B cell (primary cell): ENCODE data around the gene ZSWIM9. TPM values are rescaled to one million over a fixed set of nuclear protein-coding genes. Genes with fewer than 3 reads are reported as not detected.

Experiments used
- ATAC-seq: fragments of 200-7000 bp; cut with Tn5 transposase; one replicate; pipeline ENCODE4 v1.10.0; 2021; ENCODE audit warnings: low read depth, mild to moderate bottlenecking, moderate number of reproducible peaks, moderate library complexity
- CTCF ChIA-PET: fragments of 350-600 bp; sonication (Branson Sonifier 250); formaldehyde crosslinking; loops from one replicate; lab custom pipeline; 2021; ENCODE audit warnings: antibody characterized with exemption, inconsistent platforms; lab: Charles Lee
- POLR2A ChIA-PET: fragments of 350-600 bp; sonication (Branson Sonifier 250); formaldehyde crosslinking; loops from one replicate; lab custom pipeline; 2021; ENCODE audit warnings: antibody characterized with exemption; lab: Charles Lee
- DNase-seq: peaks from one replicate; pipeline ENCODE4 v3.0.0; 2013
- H2AFZ ChIP-seq: 2 replicates; pipeline ENCODE4 v1.6.1; 2012; ENCODE audit warnings: mild to moderate bottlenecking, low read depth, low read length; ENCODE audit not compliant: insufficient read depth, poor library complexity, severe bottlenecking
- H3K27ac ChIP-seq, 2 donors: 1 replicate in 1 of 2; 2 replicates in 1 of 2; pipeline ENCODE4 v1.5.1; 2012 to 2013; ENCODE audit warnings: low read length in 2 of 2, mild to moderate bottlenecking in 2 of 2, moderate library complexity in 1 of 2
- H3K27me3 ChIP-seq, 4 experiments: fragments of 200-600 bp in 1 of 4; sonication (generic) in 1 of 4; replicated peaks in 1 of 4; 1 replicate in 2 of 4; 2 replicates in 2 of 4; pipeline versions ENCODE4 v1.6.1 to v1.7.0; 2013 to 2016; ENCODE audit warnings: low read length in 3 of 4, mild to moderate bottlenecking in 2 of 4, mixed read lengths in 1 of 4, moderate library complexity in 1 of 4; ENCODE audit not compliant: insufficient read depth in 4 of 4, control insufficient read depth in 3 of 4; ENCODE audit errors: control extremely low read depth in 1 of 4
- H3K36me3 ChIP-seq, 2 experiments: replicated peaks in 1 of 2; 1 replicate in 1 of 2; 2 replicates in 1 of 2; pipeline versions ENCODE4 v1.6.1 to v1.7.1; 2013; ENCODE audit warnings: low read length in 1 of 2; ENCODE audit not compliant: insufficient read depth in 2 of 2, control insufficient read depth in 1 of 2; ENCODE audit errors: control extremely low read depth in 1 of 2, extremely low read depth in 1 of 2
- H3K4me1 ChIP-seq, 2 donors: fragments of 200-600 bp in 1 of 2; sonication (generic) in 1 of 2; 1 replicate in 1 of 2; 2 replicates in 1 of 2; pipeline versions ENCODE4 v1.5.1 to v1.6.1; 2013 to 2017; ENCODE audit warnings: low read length in 2 of 2; ENCODE audit not compliant: control insufficient read depth in 2 of 2, insufficient read depth in 2 of 2
- H3K4me2 ChIP-seq: replicated peaks from 2 replicates; pipeline ENCODE3; 2012; ENCODE audit warnings: mild to moderate bottlenecking, low read depth, low read length; ENCODE audit not compliant: poor library complexity, severe bottlenecking
- H3K4me3 ChIP-seq, 5 experiments: fragments of 200-600 bp in 1 of 5; sonication (generic) in 1 of 5; 1 replicate in 3 of 5; 2 replicates in 2 of 5; pipeline versions ENCODE4 v1.5.1 to v1.7.0; 2011 to 2016; ENCODE audit warnings: low read length in 4 of 5, mild to moderate bottlenecking in 4 of 5, low read depth in 2 of 5, control low read depth in 1 of 5, moderate library complexity in 1 of 5; ENCODE audit not compliant: insufficient read depth in 1 of 5; ENCODE audit errors: control extremely low read depth in 1 of 5, extremely low read depth in 1 of 5
- H3K79me2 ChIP-seq: fragments of 200-600 bp; sonication (generic); one replicate; pipeline ENCODE4 v1.6.0; 2016; ENCODE audit warnings: low read length; ENCODE audit not compliant: control insufficient read depth, insufficient read depth
- H3K9ac ChIP-seq: fragments of 200-600 bp; sonication (generic); 2 replicates; pipeline ENCODE4 v1.6.1; 2017; ENCODE audit warnings: mild to moderate bottlenecking, low read length, moderate library complexity
- H3K9me3 ChIP-seq, 3 donors: one replicate each; pipeline versions ENCODE4 v1.6.1 to v1.7.1; 2013; ENCODE audit warnings: low read length in 2 of 3; ENCODE audit not compliant: control insufficient read depth in 2 of 3, insufficient read depth in 1 of 3; ENCODE audit errors: control extremely low read depth in 1 of 3
- H4K20me1 ChIP-seq: 2 replicates; pipeline ENCODE4 v1.6.0; 2012; ENCODE audit warnings: mild to moderate bottlenecking, low read length; ENCODE audit not compliant: insufficient read depth, control insufficient read depth, poor library complexity, severe bottlenecking
- H3K27ac Mint-ChIP-seq: one replicate; pipeline ENCODE4 v1.8.0; 2021; ENCODE audit warnings: mixed read lengths
- H3K27me3 Mint-ChIP-seq: one replicate; pipeline ENCODE4 v1.8.0; 2021; ENCODE audit warnings: mixed read lengths
- H3K4me1 Mint-ChIP-seq: one replicate; pipeline ENCODE4 v1.8.0; 2021; ENCODE audit warnings: mixed read lengths
- H3K4me3 Mint-ChIP-seq: one replicate; pipeline ENCODE4 v1.8.0; 2021; ENCODE audit warnings: mixed read lengths
- H3K9me3 Mint-ChIP-seq: one replicate; pipeline ENCODE4 v1.8.0; 2022; ENCODE audit warnings: mixed read lengths; ENCODE audit not compliant: insufficient read depth
- CTCF ChIP-seq: fragments of 200-600 bp; IDR thresholded peaks from one replicate; pipeline ENCODE4 v1.8.0; 2022; ENCODE audit warnings: antibody characterized with exemption, mild to moderate bottlenecking
- EZH2 ChIP-seq: IDR thresholded peaks from 2 replicates; pipeline ENCODE4 v1.6.1; 2012; ENCODE audit warnings: borderline replicate concordance, low read depth, mild to moderate bottlenecking, moderate library complexity, low read length; ENCODE audit not compliant: insufficient read depth, poor library complexity, severe bottlenecking
- WGBS: methylation state at CpG from one replicate; pipeline ENCODE4 v1.1.5; 2013; ENCODE audit warnings: missing lambda C conversion rate; ENCODE audit not compliant: insufficient coverage; 5-methylcytosine and 5-hydroxymethylcytosine counted together
- intact Hi-C: fragments of 100-400 bp; cut with micrococcal nuclease; formaldehyde crosslinking; loops from one replicate; pipeline ENCODE4 v1.10.0; 2022
- polyA plus RNA-seq: library from polyadenylated mRNA; depleted of rRNA; stranded (reverse); fragments of >200 nt; gene quantifications from 2 replicates; pipeline ENCODE4 v1.2.3, GENCODE V29; 2012
- total RNA-seq, 2 donors: library from RNA; stranded (reverse); fragments of 120-200 nt in 1 of 2; gene quantifications; 1 replicate in 1 of 2; 2 replicates in 1 of 2; pipeline versions ENCODE4 v1.2.3 to v1.2.4, GENCODE V29; 2013 to 2022

Gene ZSWIM9
- total and polyA plus RNA-seq, 2 donors (not counting 1 experiment from before 2014, with no cell fraction given) = 1.7 to 15.7 TPM

- Mint-ChIP-seq H3K9me3 (no peaks in the 10 kb centered on the region), H3K27ac (no peak overlapping the region), H3K27me3 (no peaks in the 10 kb centered on the region), H3K4me3 (no peak overlapping the region), H3K4me1 (no peaks in the 10 kb centered on the region)
- Histone ChIP-seq H3K4me1 (no peaks in the 10 kb centered on the region), H3K4me3 (no peak overlapping the region), H3K9ac (no peak overlapping the region), H2AFZ (no peak overlapping the region), H3K36me3 (peaks cover 4 to 27% of the 10 kb centered on the region in 2 experiments), H3K27ac (no peak overlapping the region), H3K4me2 (no peak overlapping the region), H3K79me2 (no peaks in the 10 kb centered on the region), H3K9me3 (no peaks in the 10 kb centered on the region), H3K27me3 (no peaks in the 10 kb centered on the region), H4K20me1 (no peaks in the 10 kb centered on the region)
- ATAC-seq (no peak), DNase-seq (no peak)
- ChIA-PET CTCF (interaction anchor here (1.0 to 7.7 kb wide), 6 partner anchors 12 to 192 kb away, joined by 3 to 113 read pairs (median 16); partner anchors contain the start of gene PLA2G4C), POLR2A (interaction anchor here (0.8 kb wide), 1 partner anchor 111 kb away, joined by 3 read pairs; no protein-coding TSS in a partner anchor)
- TF ChIP-seq CTCF (no peak), EZH2 (no peak)
- intact Hi-C loops = no loop called here
- 93% methylated on average over 8 of the region's 9 CpGs for WGBS
Observed at GRCh38 chr19:48154003-48154402, 16.5 kb upstream of the ZSWIM9 start.

DNA sequence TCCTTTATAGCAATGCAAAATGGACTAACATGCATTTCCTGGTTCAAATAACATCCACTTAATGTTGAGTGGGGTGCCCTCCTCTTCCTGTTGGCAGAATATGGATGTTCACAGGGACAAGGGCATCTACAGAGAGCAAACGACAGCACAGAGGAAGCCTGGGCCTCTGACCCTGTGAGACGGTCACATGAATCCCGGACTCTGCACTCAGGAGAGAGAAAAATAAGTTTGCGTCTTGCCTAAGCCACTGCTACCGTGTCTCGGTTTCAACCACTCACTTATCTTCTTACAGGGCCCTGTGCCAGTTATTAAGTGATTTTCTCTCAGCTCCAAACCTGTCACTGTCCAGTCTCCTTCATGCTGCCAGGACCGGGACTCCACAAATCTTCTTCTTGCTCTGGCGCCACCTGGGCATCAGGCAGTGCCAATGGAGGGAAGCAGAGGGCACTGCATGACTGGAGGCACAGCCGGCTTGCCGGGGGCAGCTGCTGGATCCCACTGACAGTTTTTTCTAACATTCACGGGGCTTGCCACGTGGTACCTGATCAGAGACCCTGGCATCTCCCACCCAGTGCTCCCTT is 12.2 kb upstream of the ZSWIM9 start:
- over 99% methylated on average over 11 of the region's 12 CpGs for WGBS
- intact Hi-C loops = no loop called here
- no peaks in the 10 kb centered on the region for H3K27me3 ChIP-seq
- H3K4me1 ChIP-seq = no peaks in the 10 kb centered on the region
- H2AFZ ChIP-seq = no peak overlapping the region
- POLR2A ChIA-PET = interaction anchor here (0.6 kb wide), 1 partner anchor 42 kb away, joined by 3 read pairs; no protein-coding TSS in a partner anchor
- H3K9ac ChIP-seq = no peak overlapping the region
- H3K27ac ChIP-seq = no peak overlapping the region
- H3K9me3 ChIP-seq = no peaks in the 10 kb centered on the region
- no peaks in the 10 kb centered on the region for H3K9me3 Mint-ChIP-seq
- CTCF ChIA-PET = interaction anchor here (1.4 kb wide), 1 partner anchor 50 kb away, joined by 5 read pairs; no protein-coding TSS in a partner anchor
- DNase-seq = no peak
- TF ChIP-seq EZH2 = no peak
- no peak for TF ChIP-seq CTCF
- no peaks in the 10 kb centered on the region for H3K4me1 Mint-ChIP-seq
- no peak overlapping the region for H3K27ac Mint-ChIP-seq
- no peaks in the 10 kb centered on the region for H4K20me1 ChIP-seq
- ATAC-seq = no peak
- H3K4me3 Mint-ChIP-seq = no peak overlapping the region
- H3K4me2 ChIP-seq = no peak overlapping the region
- H3K4me3 ChIP-seq = no peak overlapping the region
- peaks cover 7 to 37% of the 10 kb centered on the region in 2 experiments for H3K36me3 ChIP-seq
- H3K79me2 ChIP-seq = peaks cover 3% of the 10 kb centered on the region
- H3K27me3 Mint-ChIP-seq = no peaks in the 10 kb centered on the region
